Fibroblast of villous mesenchyme (primary cell): ENCODE results near the gene FRRS1L. TPM values are rescaled to one million over a fixed set of nuclear protein-coding genes. Genes with fewer than 3 reads are reported as not detected.

Experiments used
- DNase-seq: peaks from one replicate; pipeline ENCODE4 v3.0.0-alpha.2; 2010; ENCODE audit warnings: low read depth
- H3K4me3 ChIP-seq: 2 replicates; pipeline ENCODE4 v1.5.1; 2011; ENCODE audit warnings: low read depth, mild to moderate bottlenecking, low read length
- total RNA-seq: library from RNA; depleted of rRNA; stranded (reverse); fragments of >200 nt; gene quantifications from 2 replicates; pipeline ENCODE4 v1.2.3, GENCODE V29; 2012
- TF ChIP-seq, protein P1 (sequence below): IDR thresholded peaks from 2 replicates; pipeline ENCODE4 v1.5.1; 2012; ENCODE audit warnings: low read depth, mild to moderate bottlenecking, low read length; ENCODE audit not compliant: insufficient read depth

Gene FRRS1L
- total RNA-seq, 1 donor: not detected

GRCh38 chr9:109098960-109099308 lies 68.1 kb downstream of the FRRS1L start:
- no peak overlapping the region for H3K4me3 ChIP-seq
- DNase-seq: no peak
- TF ChIP-seq, protein P1, sequence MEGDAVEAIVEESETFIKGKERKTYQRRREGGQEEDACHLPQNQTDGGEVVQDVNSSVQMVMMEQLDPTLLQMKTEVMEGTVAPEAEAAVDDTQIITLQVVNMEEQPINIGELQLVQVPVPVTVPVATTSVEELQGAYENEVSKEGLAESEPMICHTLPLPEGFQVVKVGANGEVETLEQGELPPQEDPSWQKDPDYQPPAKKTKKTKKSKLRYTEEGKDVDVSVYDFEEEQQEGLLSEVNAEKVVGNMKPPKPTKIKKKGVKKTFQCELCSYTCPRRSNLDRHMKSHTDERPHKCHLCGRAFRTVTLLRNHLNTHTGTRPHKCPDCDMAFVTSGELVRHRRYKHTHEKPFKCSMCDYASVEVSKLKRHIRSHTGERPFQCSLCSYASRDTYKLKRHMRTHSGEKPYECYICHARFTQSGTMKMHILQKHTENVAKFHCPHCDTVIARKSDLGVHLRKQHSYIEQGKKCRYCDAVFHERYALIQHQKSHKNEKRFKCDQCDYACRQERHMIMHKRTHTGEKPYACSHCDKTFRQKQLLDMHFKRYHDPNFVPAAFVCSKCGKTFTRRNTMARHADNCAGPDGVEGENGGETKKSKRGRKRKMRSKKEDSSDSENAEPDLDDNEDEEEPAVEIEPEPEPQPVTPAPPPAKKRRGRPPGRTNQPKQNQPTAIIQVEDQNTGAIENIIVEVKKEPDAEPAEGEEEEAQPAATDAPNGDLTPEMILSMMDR: no peak

DNA sequence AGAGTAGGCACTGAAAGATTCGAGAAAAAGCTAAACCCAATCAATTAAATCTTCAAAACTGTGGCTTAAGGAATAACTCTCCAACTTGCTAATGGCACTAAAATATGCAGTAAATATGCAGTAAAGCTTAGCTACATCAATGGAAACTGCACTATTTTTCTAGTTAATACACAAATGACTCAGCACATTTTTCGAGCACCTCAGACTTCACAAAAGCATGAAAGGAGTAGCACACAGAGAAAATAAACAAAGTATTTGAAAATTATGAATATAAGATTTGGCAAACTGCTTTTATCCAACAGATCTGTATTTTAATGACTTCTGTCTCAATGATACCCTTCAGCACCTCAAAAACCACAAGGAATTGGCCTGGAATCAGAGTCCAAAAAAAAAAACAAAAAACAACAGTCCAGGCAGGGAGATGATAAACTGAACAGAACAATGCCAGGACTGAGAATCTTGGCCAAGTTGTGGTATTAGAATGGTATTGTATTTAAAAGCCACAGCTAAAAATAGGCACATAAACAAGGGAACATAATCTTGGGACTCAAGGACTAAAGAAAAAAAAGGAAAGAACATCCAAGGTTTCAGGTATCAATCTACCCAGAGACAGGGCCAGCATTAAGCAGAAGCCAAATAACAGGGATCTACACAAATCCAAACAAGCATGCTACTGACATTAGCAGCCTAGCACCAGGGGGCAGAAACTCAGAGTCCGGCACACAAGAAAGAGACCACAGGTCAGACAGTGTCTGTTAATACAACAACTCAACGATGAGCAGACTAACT lies 68.7 kb downstream of the FRRS1L start:
- no peak overlapping the region for H3K4me3 ChIP-seq
- TF ChIP-seq, protein P1: peak; percentile 47
- DNase-seq: peak; percentile 83

GRCh38 chr9:109097146-109097545 lies 69.9 kb downstream of the FRRS1L start:
- H3K4me3 ChIP-seq: no peak overlapping the region
- TF ChIP-seq, protein P1: no peak
- DNase-seq: no peak

GRCh38 chr9:109095321-109095720 lies 71.7 kb downstream of the FRRS1L start:
- TF ChIP-seq, protein P1: no peak
- no peak overlapping the region for H3K4me3 ChIP-seq
- no peak for DNase-seq

GRCh38 chr9:109094268-109094667 lies 72.8 kb downstream of the FRRS1L start:
- DNase-seq: no peak
- TF ChIP-seq, protein P1: no peak
- no peak overlapping the region for H3K4me3 ChIP-seq

DNA sequence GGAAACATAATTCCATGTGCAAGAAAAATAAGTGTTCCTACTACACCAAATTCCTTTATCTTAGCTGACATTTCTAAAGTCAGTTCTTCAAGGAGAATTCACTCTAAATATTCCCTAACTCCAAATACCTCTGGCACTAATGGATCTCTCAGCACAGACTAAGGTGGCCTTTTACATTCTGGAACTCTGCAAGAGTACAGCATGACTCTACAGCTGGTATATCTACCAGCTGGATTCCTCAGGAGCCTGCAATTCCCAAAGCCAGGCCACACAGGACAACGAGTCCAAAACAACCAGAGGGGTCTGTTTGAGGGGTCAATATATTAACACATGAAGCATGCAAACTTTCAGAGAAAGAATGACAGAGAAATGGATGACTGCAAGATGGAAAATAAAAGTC lies 74.5 kb downstream of the FRRS1L start:
- no peak for DNase-seq
- no peak overlapping the region for H3K4me3 ChIP-seq
- TF ChIP-seq, protein P1: no peak

DNA sequence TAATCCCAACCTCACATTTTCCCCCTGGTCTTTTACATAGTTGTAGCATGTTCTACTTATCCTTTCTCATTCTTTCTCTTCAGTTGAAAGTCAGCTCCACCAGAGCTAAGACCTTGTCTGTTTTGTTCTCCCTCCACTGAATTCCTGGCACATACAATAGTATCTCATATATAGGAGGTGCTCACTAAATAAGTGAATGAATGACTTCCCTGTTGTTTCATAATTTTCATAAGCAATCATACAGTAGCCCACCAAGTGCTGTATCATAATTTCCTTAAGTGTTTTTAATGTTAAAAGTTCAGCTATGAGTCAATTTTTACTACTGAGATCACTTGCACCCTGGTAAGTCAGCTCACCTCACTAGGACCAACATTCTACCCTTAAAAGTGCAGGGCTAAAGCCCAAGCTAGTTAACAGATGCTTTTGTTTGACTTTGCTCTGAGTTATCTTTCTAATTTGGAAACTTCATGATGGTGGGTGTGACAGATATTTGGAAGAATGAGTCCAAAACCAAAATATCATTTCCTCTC lies 74.9 kb downstream of the FRRS1L start:
- TF ChIP-seq, protein P1: no peak
- no peak for DNase-seq

More for the DNA sequence above, 74.9 kb downstream of the FRRS1L start:
- H3K4me3 ChIP-seq: no peak overlapping the region
